OCI-LY7 (cell line): ENCODE measurements around the gene FLVCR2.

Experiments
- EZH2phosphoT487 ChIP-seq: fragments of 200-600 bp; sonication (generic); IDR thresholded peaks from 2 replicates; pipeline ENCODE4 v1.6.1; 2018; ENCODE audit warnings: low read depth, borderline replicate concordance, mild to moderate bottlenecking, mixed run types, antibody characterized with exemption, low read length, moderate library complexity, mixed read lengths
- TF ChIP-seq, protein P1 (sequence below): fragments of 200-600 bp; sonication (generic); conservative IDR thresholded peaks from 2 replicates; pipeline ENCODE4 v1.5.1; 2014; ENCODE audit warnings: mild to moderate bottlenecking, antibody characterized with exemption, low read length, moderate library complexity, mixed read lengths

- TF ChIP-seq, protein P1, sequence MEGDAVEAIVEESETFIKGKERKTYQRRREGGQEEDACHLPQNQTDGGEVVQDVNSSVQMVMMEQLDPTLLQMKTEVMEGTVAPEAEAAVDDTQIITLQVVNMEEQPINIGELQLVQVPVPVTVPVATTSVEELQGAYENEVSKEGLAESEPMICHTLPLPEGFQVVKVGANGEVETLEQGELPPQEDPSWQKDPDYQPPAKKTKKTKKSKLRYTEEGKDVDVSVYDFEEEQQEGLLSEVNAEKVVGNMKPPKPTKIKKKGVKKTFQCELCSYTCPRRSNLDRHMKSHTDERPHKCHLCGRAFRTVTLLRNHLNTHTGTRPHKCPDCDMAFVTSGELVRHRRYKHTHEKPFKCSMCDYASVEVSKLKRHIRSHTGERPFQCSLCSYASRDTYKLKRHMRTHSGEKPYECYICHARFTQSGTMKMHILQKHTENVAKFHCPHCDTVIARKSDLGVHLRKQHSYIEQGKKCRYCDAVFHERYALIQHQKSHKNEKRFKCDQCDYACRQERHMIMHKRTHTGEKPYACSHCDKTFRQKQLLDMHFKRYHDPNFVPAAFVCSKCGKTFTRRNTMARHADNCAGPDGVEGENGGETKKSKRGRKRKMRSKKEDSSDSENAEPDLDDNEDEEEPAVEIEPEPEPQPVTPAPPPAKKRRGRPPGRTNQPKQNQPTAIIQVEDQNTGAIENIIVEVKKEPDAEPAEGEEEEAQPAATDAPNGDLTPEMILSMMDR, result no peak
- TF ChIP-seq EZH2phosphoT487, result no peak
These were observed 30.7 kb upstream of the FLVCR2 start for GRCh38 chr14:75547552-75548250.
